Astrocyte (in vitro differentiated cells and primary cell): ENCODE data around the gene TENT4A. TPM values are rescaled to one million over a fixed set of nuclear protein-coding genes. Genes with fewer than 3 reads are reported as not detected.

Experiments used
- DNase-seq: peaks from one replicate; pipeline ENCODE4 v3.0.0-alpha.2; 2010; ENCODE audit warnings: low read depth
- FAIRE-seq: peaks from 2 replicates; lab custom pipeline; 2011; peaks lifted over from hg19 to GRCh38; lab: Jason Lieb, UNC
- H2AFZ ChIP-seq: 2 replicates; pipeline ENCODE4 v1.6.0; 2012; ENCODE audit warnings: low read depth, low read length, inconsistent platforms
- H3K27ac ChIP-seq: 2 replicates; pipeline ENCODE4 v1.5.1; 2011; ENCODE audit warnings: low read depth, low read length, inconsistent platforms
- H3K27me3 ChIP-seq: 2 replicates; pipeline ENCODE4 v1.6.0; 2011; ENCODE audit warnings: low read length, inconsistent platforms; ENCODE audit not compliant: insufficient read depth
- H3K36me3 ChIP-seq: 2 replicates; pipeline ENCODE4 v1.5.1; 2011; ENCODE audit warnings: low read length, inconsistent platforms; ENCODE audit not compliant: insufficient read depth
- H3K4me1 ChIP-seq: 2 replicates; pipeline ENCODE4 v1.5.1; 2011; ENCODE audit warnings: low read length, inconsistent platforms; ENCODE audit not compliant: insufficient read depth
- H3K4me2 ChIP-seq: 2 replicates; pipeline ENCODE4 v1.6.0; 2012; ENCODE audit warnings: low read length, inconsistent platforms
- H3K4me3 ChIP-seq: 2 replicates; pipeline ENCODE4 v1.5.1; 2011; ENCODE audit warnings: low read depth, mild to moderate bottlenecking, low read length, inconsistent platforms; ENCODE audit not compliant: insufficient read depth
- H3K79me2 ChIP-seq: 2 replicates; pipeline ENCODE4 v1.6.0; 2012; ENCODE audit warnings: mild to moderate bottlenecking, low read length, inconsistent platforms; ENCODE audit not compliant: insufficient read depth
- H3K9ac ChIP-seq: 2 replicates; pipeline ENCODE4 v1.6.0; 2012; ENCODE audit warnings: mild to moderate bottlenecking, low read length, inconsistent platforms
- H3K9me3 ChIP-seq: 2 replicates; pipeline ENCODE4 v1.5.1; 2012; ENCODE audit warnings: low read depth, mild to moderate bottlenecking, low read length, inconsistent platforms; ENCODE audit not compliant: insufficient read depth
- H4K20me1 ChIP-seq: 2 replicates; pipeline ENCODE4 v1.6.0; 2012; ENCODE audit warnings: low read length, inconsistent platforms; ENCODE audit not compliant: insufficient read depth
- H3K27ac Mint-ChIP-seq: one replicate; pipeline ENCODE4 v1.8.0; 2021; ENCODE audit warnings: mild to moderate bottlenecking, mixed read lengths; ENCODE audit not compliant: unreplicated experiment
- H3K27me3 Mint-ChIP-seq: one replicate; pipeline ENCODE4 v1.8.0; 2021; ENCODE audit warnings: low read depth, mixed read lengths; ENCODE audit not compliant: unreplicated experiment
- H3K36me3 Mint-ChIP-seq: one replicate; pipeline ENCODE4 v1.8.0; 2021; ENCODE audit warnings: low read depth, mixed read lengths; ENCODE audit not compliant: unreplicated experiment
- H3K4me1 Mint-ChIP-seq: one replicate; pipeline ENCODE4 v1.8.0; 2021; ENCODE audit warnings: low read depth, mixed read lengths; ENCODE audit not compliant: unreplicated experiment
- H3K4me3 Mint-ChIP-seq: one replicate; pipeline ENCODE4 v1.8.0; 2021; ENCODE audit warnings: mild to moderate bottlenecking, moderate library complexity, mixed read lengths; ENCODE audit not compliant: unreplicated experiment
- H3K9me3 Mint-ChIP-seq: one replicate; pipeline ENCODE4 v1.8.0; 2021; ENCODE audit warnings: mild to moderate bottlenecking, mixed read lengths; ENCODE audit not compliant: unreplicated experiment
- EZH2 ChIP-seq: IDR thresholded peaks from 2 replicates; pipeline ENCODE4 v1.6.1; 2012; ENCODE audit warnings: mild to moderate bottlenecking, low read length, inconsistent platforms; ENCODE audit not compliant: insufficient read depth
- total RNA-seq: library from RNA; stranded (reverse); gene quantifications from 2 replicates; pipeline ENCODE4 v1.2.1, GENCODE V29; 2021
- TF ChIP-seq, protein P1 (sequence below): IDR thresholded peaks from 2 replicates; pipeline ENCODE4 v1.5.1; 2011; ENCODE audit warnings: low read depth, mild to moderate bottlenecking, inconsistent platforms, low read length, moderate library complexity; ENCODE audit not compliant: insufficient read depth

TENT4A gene
- total RNA-seq, 1 donor from 2014 or later: 18.8 TPM

DNA sequence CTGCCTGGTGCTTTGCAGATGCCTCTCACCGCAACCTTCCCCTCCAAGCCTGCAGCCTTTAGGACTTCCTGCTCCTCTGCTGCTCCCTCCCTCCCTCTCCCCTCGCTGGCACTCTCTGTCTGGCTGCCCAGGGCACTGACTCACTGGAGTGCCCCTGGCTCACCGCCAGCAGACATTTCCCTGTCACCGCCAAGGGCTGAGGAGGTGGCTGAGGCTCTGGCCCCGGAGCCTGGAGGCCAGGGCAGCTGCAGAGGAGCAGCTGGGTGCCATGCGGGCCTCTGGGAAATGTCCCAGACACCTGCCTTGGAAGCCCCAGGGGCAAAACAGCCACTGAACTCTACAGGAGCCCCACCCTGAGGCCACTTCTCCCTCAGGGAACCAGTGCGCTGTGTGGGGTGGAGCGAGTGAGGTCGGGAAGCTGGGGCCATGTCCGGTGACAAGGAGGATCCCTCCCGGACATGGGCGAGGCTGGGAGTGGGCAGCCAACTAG, 53.4 kb downstream of the TENT4A start:
- H3K27ac ChIP-seq: no peak overlapping the region
- no peak overlapping the region for H3K9ac ChIP-seq
- peaks cover 14% of the 10 kb centered on the region for H3K36me3 Mint-ChIP-seq
- FAIRE-seq (no peak), DNase-seq (peak; percentile 52)
- no peaks in the 10 kb centered on the region for H3K79me2 ChIP-seq
- peaks cover 1% of the 10 kb centered on the region for H3K9me3 Mint-ChIP-seq
- H3K27me3 ChIP-seq: no peaks in the 10 kb centered on the region
- H3K9me3 ChIP-seq: no peaks in the 10 kb centered on the region
- no peaks in the 10 kb centered on the region for H3K36me3 ChIP-seq
- H3K4me1 ChIP-seq: peaks cover 10% of the 10 kb centered on the region
- H3K4me1 Mint-ChIP-seq: peaks cover 2% of the 10 kb centered on the region
- no peak for TF ChIP-seq EZH2
- TF ChIP-seq, protein P1, sequence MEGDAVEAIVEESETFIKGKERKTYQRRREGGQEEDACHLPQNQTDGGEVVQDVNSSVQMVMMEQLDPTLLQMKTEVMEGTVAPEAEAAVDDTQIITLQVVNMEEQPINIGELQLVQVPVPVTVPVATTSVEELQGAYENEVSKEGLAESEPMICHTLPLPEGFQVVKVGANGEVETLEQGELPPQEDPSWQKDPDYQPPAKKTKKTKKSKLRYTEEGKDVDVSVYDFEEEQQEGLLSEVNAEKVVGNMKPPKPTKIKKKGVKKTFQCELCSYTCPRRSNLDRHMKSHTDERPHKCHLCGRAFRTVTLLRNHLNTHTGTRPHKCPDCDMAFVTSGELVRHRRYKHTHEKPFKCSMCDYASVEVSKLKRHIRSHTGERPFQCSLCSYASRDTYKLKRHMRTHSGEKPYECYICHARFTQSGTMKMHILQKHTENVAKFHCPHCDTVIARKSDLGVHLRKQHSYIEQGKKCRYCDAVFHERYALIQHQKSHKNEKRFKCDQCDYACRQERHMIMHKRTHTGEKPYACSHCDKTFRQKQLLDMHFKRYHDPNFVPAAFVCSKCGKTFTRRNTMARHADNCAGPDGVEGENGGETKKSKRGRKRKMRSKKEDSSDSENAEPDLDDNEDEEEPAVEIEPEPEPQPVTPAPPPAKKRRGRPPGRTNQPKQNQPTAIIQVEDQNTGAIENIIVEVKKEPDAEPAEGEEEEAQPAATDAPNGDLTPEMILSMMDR: no peak
- H3K4me2 ChIP-seq: peak overlapping the region; percentile 39
- no peak overlapping the region for H2AFZ ChIP-seq
- H3K27me3 Mint-ChIP-seq: no peaks in the 10 kb centered on the region
- no peaks in the 10 kb centered on the region for H4K20me1 ChIP-seq
- H3K4me3 ChIP-seq: no peak overlapping the region
- no peak overlapping the region for H3K27ac Mint-ChIP-seq
- H3K4me3 Mint-ChIP-seq: no peak overlapping the region

DNA sequence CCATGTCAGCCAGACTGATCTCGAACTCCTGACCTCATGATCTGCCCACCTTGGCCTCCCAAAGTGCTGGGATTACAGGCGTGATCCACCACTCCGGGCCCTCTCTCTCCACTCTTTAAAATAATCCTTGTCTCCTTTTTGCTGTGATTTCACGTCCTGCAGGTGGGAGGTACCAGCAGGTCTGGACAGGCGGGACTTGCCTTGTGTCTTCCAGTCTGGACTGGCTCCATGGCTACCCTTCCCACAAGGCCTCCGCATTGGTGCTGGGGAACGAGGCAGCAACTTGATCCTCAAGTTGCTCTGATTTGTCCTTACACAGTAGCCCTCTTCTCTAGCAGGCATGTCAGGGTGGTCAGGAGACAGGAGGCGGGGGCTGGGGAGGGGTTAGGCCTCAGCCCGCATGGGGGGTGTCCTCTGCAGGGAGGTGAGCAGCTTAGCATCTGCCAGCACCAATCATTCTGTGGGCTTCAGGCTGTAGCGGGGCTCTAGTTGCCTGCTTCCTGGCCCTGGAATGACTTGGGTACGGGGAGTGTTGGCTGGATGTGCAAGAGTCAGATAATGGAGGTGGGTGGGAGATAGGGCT, 54.3 kb downstream of the TENT4A start:
- FAIRE-seq (no peak), DNase-seq (no peak)
- Histone ChIP-seq H3K4me2 (no peak overlapping the region), H2AFZ (no peak overlapping the region), H3K27me3 (no peaks in the 10 kb centered on the region), H3K79me2 (no peaks in the 10 kb centered on the region), H3K9me3 (no peaks in the 10 kb centered on the region), H3K4me3 (no peak overlapping the region), H3K4me1 (peaks cover 10% of the 10 kb centered on the region), H3K36me3 (no peaks in the 10 kb centered on the region), H3K9ac (no peak overlapping the region), H4K20me1 (no peaks in the 10 kb centered on the region), H3K27ac (no peak overlapping the region)
- H3K27ac Mint-ChIP-seq: no peak overlapping the region
- peaks cover 1% of the 10 kb centered on the region for H3K9me3 Mint-ChIP-seq
- peaks cover 2% of the 10 kb centered on the region for H3K4me1 Mint-ChIP-seq
- H3K4me3 Mint-ChIP-seq: no peak overlapping the region
- no peak for TF ChIP-seq EZH2
- TF ChIP-seq, protein P1: no peak
- peaks cover 16% of the 10 kb centered on the region for H3K36me3 Mint-ChIP-seq
- no peaks in the 10 kb centered on the region for H3K27me3 Mint-ChIP-seq

DNA sequence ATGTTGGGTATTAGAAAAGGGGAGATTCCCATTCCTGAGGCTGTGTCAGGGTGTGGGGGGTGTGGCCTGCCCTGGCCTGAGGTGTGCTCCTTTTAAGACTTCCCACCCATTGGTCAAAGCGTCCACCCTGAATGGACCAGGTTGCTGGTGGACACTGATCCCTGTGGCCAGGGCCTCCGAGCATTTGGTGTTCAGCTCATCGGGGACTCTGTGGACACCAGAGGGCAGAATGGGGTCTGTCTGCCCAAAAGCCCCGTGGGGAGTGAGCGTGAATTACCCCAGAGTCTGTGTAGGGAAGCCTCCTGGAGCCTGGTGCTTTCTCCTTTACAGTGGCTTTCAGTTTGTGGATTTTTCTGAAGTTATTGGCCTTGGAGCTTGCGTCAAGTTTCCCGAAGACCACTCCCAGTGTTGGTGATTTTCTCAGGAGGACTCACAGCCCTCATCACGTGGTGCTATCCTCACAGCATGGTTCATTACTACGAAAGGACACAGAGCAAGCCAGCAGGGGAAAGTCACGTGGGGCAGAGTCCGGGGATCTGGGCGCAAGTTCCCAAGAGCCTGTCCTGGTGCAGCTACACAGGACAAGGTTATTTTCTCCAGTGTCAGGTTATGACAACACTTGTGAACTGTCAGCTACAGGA, 55.5 kb downstream of the TENT4A start:
- peaks cover 1% of the 10 kb centered on the region for H3K9me3 Mint-ChIP-seq
- Histone ChIP-seq H3K36me3 (no peaks in the 10 kb centered on the region), H3K9me3 (no peaks in the 10 kb centered on the region), H3K27me3 (no peaks in the 10 kb centered on the region), H3K4me2 (no peak overlapping the region), H3K4me3 (no peak overlapping the region), H3K4me1 (peaks cover 10% of the 10 kb centered on the region), H4K20me1 (no peaks in the 10 kb centered on the region), H2AFZ (no peak overlapping the region), H3K27ac (no peak overlapping the region), H3K9ac (no peak overlapping the region), H3K79me2 (no peaks in the 10 kb centered on the region)
- TF ChIP-seq, protein P1: no peak
- TF ChIP-seq EZH2: no peak
- H3K27ac Mint-ChIP-seq: no peak overlapping the region
- no peaks in the 10 kb centered on the region for H3K27me3 Mint-ChIP-seq
- DNase-seq (no peak), FAIRE-seq (no peak)
- H3K4me3 Mint-ChIP-seq: no peak overlapping the region
- peaks cover 16% of the 10 kb centered on the region for H3K36me3 Mint-ChIP-seq
- peaks cover 2% of the 10 kb centered on the region for H3K4me1 Mint-ChIP-seq
